HG02623 (cell line): ENCODE data around the gene CHAD.

Experiments
- ATAC-seq: cut with Tn5 transposase; IDR thresholded peaks from one replicate; pipeline ENCODE4 v1.9.1; 2021; ENCODE audit warnings: moderate library complexity; ENCODE audit not compliant: unreplicated experiment

CHAD gene

GRCh38 chr17:50468304-50469207 lies at the start of gene CHAD:
TSS of gene CHAD (minus strand) at chr17:50468880. CDS start at chr17:50468813, 67 bp downstream.
- ATAC-seq: no peak

GRCh38 chr17:50517504-50518383 lies 49.1 kb upstream of the CHAD start:
- no peak for ATAC-seq

- ATAC-seq: no peak
These were observed 48.3 kb upstream of the CHAD start for GRCh38 chr17:50517011-50517410.

GRCh38 chr17:50514936-50515702 lies 46.4 kb upstream of the CHAD start:
- no peak for ATAC-seq

GRCh38 chr17:50514388-50514787 lies 45.7 kb upstream of the CHAD start:
- no peak for ATAC-seq

- ATAC-seq: no peak
These were observed 44.8 kb upstream of the CHAD start for GRCh38 chr17:50513495-50513894.

- ATAC-seq: peak; percentile 73
These were observed 42.4 kb upstream of the CHAD start for GRCh38 chr17:50511058-50511457.

- no peak for ATAC-seq
These were observed 40.1 kb upstream of the CHAD start for GRCh38 chr17:50508573-50509460.

GRCh38 chr17:50507871-50508572 lies 39.3 kb upstream of the CHAD start, which contains the start of gene MYCBPAP:
TSS of gene MYCBPAP (plus strand) at chr17:50508439. CDS start at chr17:50508675, 236 bp downstream.
- no peak for ATAC-seq

GRCh38 chr17:50506298-50506697 lies 37.6 kb upstream of the CHAD start:
- ATAC-seq: no peak

GRCh38 chr17:50505591-50506130 lies 37.0 kb upstream of the CHAD start:
- no peak for ATAC-seq

- ATAC-seq: no peak
These were observed 33.8 kb upstream of the CHAD start for GRCh38 chr17:50502301-50502990.

- no peak for ATAC-seq
These were observed 32.4 kb upstream of the CHAD start for GRCh38 chr17:50501054-50501453.

GRCh38 chr17:50499721-50500120 lies 31.0 kb upstream of the CHAD start:
- ATAC-seq: no peak

GRCh38 chr17:50499270-50499669 lies 30.6 kb upstream of the CHAD start:
- no peak for ATAC-seq

- ATAC-seq: no peak
These were observed 29.6 kb upstream of the CHAD start for GRCh38 chr17:50498021-50498874.

GRCh38 chr17:50495918-50496317 lies 27.2 kb upstream of the CHAD start:
- no peak for ATAC-seq
